Calu3 (cell line): ENCODE data around the gene ACSL6. TPM values are rescaled to one million over a fixed set of nuclear protein-coding genes. Genes with fewer than 3 reads are reported as not detected.

Source experiments
- BruUV-seq: library from RNA; stranded (reverse); fragments of 400-500 nt; replicated peaks from 2 replicates; lab custom pipeline; 2021; lab: Mats Ljungman, UMichigan
- CTCF ChIA-PET: fragments of 300-600 bp; sonication (Branson Sonifier 250); formaldehyde crosslinking; loops from one replicate; lab custom pipeline; 2022; ENCODE audit warnings: antibody characterized with exemption; lab: Charles Lee
- DNase-seq: peaks from one replicate; pipeline ENCODE4 v3.0.0; 2022
- H3K27ac Mint-ChIP-seq: one replicate; pipeline ENCODE4 v1.8.0; 2022; ENCODE audit warnings: mixed read lengths; ENCODE audit not compliant: unreplicated experiment
- H3K27me3 Mint-ChIP-seq: one replicate; pipeline ENCODE4 v1.8.0; 2022; ENCODE audit warnings: mixed read lengths; ENCODE audit not compliant: unreplicated experiment
- H3K36me3 Mint-ChIP-seq: one replicate; pipeline ENCODE4 v1.8.0; 2022; ENCODE audit warnings: mild to moderate bottlenecking, moderate library complexity, mixed read lengths; ENCODE audit not compliant: insufficient read depth, unreplicated experiment
- H3K4me1 Mint-ChIP-seq: one replicate; pipeline ENCODE4 v1.8.0; 2022; ENCODE audit warnings: mild to moderate bottlenecking, low read depth, mixed read lengths; ENCODE audit not compliant: unreplicated experiment
- H3K4me3 Mint-ChIP-seq: one replicate; pipeline ENCODE4 v1.8.0; 2022; ENCODE audit warnings: mild to moderate bottlenecking, low read depth, moderate library complexity, mixed read lengths; ENCODE audit not compliant: unreplicated experiment
- H3K9me3 Mint-ChIP-seq: one replicate; pipeline ENCODE4 v1.8.0; 2022; ENCODE audit warnings: low read depth, mixed read lengths; ENCODE audit not compliant: unreplicated experiment
- intact Hi-C: fragments of 100-400 bp; cut with micrococcal nuclease; formaldehyde crosslinking; loops from one replicate; pipeline ENCODE4 v1.10.0; 2022; ENCODE audit not compliant: unreplicated experiment
- total RNA-seq: library from RNA; stranded (reverse); gene quantifications from 2 replicates; pipeline ENCODE4 v1.2.3, GENCODE V29; 2022
- TF ChIP-seq, protein P1 (sequence below): fragments of 200-600 bp; IDR thresholded peaks from one replicate; pipeline ENCODE4 v1.8.0; 2022; ENCODE audit warnings: antibody characterized with exemption; ENCODE audit not compliant: unreplicated experiment

ACSL6 gene
- total RNA-seq, 1 experiment from 2014 or later, result 0.24 TPM

DNA sequence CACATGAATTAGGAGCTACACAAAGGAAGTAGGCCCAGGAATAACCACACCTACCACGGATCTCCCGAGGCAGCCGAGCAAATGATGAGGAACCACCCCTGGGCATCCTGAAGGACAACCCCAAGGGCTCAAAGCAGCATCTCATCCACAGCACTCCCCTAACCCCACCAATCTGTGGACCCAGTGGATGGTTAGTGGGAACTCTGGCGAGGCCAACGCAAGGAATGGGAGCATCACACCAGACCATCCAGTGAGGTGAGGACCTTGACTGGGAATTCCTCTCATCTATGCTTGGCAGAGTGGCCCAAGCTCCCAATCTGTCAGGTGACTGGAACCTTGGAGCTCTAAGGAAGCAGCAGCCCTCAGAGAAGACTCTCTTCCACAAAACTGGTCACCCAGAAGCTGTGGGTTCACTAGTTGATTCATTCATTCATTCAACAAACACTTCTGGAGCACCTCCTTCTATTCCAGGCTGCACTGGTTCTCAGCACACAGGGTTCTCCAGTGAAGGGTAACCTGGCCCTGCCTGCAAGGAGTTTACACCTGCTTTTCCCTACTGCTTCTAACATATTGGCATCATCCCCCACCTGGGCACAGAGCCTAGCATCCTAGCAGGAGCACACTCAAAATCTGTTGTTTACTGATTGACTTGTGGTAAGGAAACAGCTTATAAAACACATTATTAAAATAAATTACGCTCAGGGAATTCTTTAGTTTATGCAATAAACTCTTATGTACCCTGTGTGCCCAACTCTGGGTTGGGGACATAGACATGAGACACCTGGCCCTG lies 4.9 kb downstream of the ACSL6 start:
- CTCF ChIA-PET, result interaction anchor here (0.7 to 3.9 kb wide), 4 partner anchors 10 to 417 kb away, joined by 3 to 10 read pairs (median 6); no protein-coding TSS in a partner anchor
- Mint-ChIP-seq H3K27me3 (peaks cover 29% of the 10 kb centered on the region), H3K36me3 (peaks cover 11% of the 10 kb centered on the region), H3K27ac (no peak overlapping the region), H3K4me3 (no peak overlapping the region), H3K9me3 (no peaks in the 10 kb centered on the region), H3K4me1 (peaks cover 14% of the 10 kb centered on the region)
- BruUV-seq, result no TSS peak
- DNase-seq, result no peak
- intact Hi-C loops, result loop anchor here (1.0 to 5.0 kb wide), 4 partner anchors 195 to 583 kb away; partner anchors contain the start of gene FNIP1
- TF ChIP-seq, protein P1, sequence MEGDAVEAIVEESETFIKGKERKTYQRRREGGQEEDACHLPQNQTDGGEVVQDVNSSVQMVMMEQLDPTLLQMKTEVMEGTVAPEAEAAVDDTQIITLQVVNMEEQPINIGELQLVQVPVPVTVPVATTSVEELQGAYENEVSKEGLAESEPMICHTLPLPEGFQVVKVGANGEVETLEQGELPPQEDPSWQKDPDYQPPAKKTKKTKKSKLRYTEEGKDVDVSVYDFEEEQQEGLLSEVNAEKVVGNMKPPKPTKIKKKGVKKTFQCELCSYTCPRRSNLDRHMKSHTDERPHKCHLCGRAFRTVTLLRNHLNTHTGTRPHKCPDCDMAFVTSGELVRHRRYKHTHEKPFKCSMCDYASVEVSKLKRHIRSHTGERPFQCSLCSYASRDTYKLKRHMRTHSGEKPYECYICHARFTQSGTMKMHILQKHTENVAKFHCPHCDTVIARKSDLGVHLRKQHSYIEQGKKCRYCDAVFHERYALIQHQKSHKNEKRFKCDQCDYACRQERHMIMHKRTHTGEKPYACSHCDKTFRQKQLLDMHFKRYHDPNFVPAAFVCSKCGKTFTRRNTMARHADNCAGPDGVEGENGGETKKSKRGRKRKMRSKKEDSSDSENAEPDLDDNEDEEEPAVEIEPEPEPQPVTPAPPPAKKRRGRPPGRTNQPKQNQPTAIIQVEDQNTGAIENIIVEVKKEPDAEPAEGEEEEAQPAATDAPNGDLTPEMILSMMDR, result no peak

DNA sequence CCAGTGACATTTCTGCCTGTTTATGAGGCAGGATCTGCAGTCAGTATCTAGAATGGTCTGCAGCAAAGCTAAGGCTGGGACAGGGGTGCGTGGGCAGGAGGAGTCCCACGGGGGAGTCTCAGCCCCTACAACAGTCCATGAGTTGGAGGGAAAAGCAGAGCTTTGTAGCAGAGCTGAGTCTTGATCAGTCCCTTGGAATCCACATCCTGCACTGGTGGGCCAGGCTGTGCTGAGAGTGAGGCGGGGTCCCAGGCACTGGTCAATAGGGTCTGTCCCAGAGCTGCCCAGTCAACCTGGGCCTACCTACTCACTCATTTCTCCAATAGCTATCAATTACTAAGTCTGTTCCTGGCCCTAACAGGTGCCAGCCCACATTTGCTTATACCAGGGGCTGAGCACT lies 5.9 kb downstream of the ACSL6 start:
- Mint-ChIP-seq H3K9me3 (no peaks in the 10 kb centered on the region), H3K27me3 (peaks cover 21% of the 10 kb centered on the region), H3K36me3 (peaks cover 3% of the 10 kb centered on the region), H3K4me1 (peaks cover 21% of the 10 kb centered on the region), H3K4me3 (no peak overlapping the region), H3K27ac (no peak overlapping the region)
- no peak for DNase-seq
- CTCF ChIA-PET, result interaction anchor here (2.0 to 3.9 kb wide), 2 partner anchors 9 to 416 kb away, joined by 9 to 10 read pairs; no protein-coding TSS in a partner anchor
- intact Hi-C loops, result loop anchor here (5.0 kb wide), 1 partner anchor 208 kb away; the partner anchor contains the start of gene FNIP1
- TF ChIP-seq, protein P1, result no peak
- BruUV-seq, result no TSS peak

DNA sequence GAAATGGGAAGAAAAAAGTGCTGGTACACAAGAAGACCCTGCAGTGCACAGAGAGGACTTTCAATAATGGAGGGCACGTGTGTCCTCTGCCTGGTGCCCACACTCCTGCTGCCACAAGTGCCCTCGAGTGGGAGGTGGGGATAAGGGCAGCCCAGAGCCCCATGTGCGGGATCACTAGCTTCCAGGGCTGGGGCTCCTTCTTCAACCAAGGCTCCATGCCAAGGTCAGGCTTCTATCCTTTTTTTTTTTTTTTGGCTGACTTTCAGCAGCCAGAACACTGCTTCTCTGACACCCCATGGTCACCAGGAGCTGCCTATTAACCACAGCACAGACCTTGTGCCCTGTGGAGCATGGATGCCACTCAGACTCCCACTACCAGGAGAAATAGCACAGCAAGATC lies 7.5 kb downstream of the ACSL6 start:
- TF ChIP-seq, protein P1, result no peak
- H3K27me3 Mint-ChIP-seq, result peaks cover 7% of the 10 kb centered on the region
- no peak overlapping the region for H3K4me3 Mint-ChIP-seq
- H3K4me1 Mint-ChIP-seq, result peaks cover 21% of the 10 kb centered on the region
- DNase-seq, result no peak
- no peaks in the 10 kb centered on the region for H3K36me3 Mint-ChIP-seq
- no TSS peak for BruUV-seq
- no peaks in the 10 kb centered on the region for H3K9me3 Mint-ChIP-seq
- CTCF ChIA-PET, result no interaction called here
- intact Hi-C loops, result no loop called here
- H3K27ac Mint-ChIP-seq, result no peak overlapping the region

DNA sequence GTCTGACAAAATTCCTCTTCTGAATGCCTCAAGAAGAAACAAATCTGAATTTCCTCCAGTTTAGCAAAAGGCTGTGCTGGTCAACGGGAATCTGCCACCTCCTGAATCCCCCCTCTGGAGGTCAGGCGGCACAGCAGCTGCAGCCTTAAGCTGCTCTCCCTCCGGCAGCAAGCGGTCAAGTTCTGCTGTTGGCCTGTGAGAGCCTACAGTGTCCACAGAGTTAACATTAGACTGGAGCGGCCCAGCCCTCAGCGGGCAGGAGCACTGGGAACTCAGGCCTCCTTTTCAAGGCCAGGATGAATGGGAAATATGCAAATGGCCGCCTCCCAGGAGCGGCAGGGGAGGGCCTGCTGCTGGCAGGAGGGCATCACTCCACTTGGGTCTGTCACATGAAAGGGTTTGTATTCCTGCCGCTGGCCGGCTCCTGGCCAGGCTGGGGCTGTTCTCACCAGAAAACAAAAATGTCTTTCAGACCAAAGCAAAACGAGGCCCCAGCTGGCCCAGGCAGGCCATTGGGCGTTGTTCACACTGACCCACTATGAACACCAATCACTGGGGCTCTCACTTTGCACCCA lies 8.2 kb downstream of the ACSL6 start:
- no peak for DNase-seq
- H3K4me1 Mint-ChIP-seq, result peaks cover 28% of the 10 kb centered on the region
- no TSS peak for BruUV-seq
- CTCF ChIA-PET, result interaction anchor here (0.6 to 1.2 kb wide), 2 partner anchors 9 to 145 kb away, joined by 3 read pairs; no protein-coding TSS in a partner anchor
- TF ChIP-seq, protein P1, result no peak
- no peak overlapping the region for H3K4me3 Mint-ChIP-seq
- H3K27me3 Mint-ChIP-seq, result no peaks in the 10 kb centered on the region
- no peak overlapping the region for H3K27ac Mint-ChIP-seq
- intact Hi-C loops, result no loop called here
- no peaks in the 10 kb centered on the region for H3K9me3 Mint-ChIP-seq
- H3K36me3 Mint-ChIP-seq, result no peaks in the 10 kb centered on the region
